Activated CD8-positive, alpha-beta memory T cell treated with anti-CD3 and anti-CD28 coated beads, Interleukin-2, amount 50 U/mL, for 1 hour (primary cell): Measurements from ENCODE around the gene PPM1D.
"Not testable (repeated sequence)": the region's sequence is repeated elsewhere in the genome, so short reads cannot be mapped to it uniquely, and the experiment has no call there.

Experiments used
- DNase-seq: peaks from one replicate; pipeline ENCODE4 v3.0.0-alpha.2; 2020; ENCODE audit errors: extremely low read depth

Gene PPM1D

GRCh38 chr17:60668741-60669140 lies 68.7 kb downstream of the PPM1D start:
- not testable (repeated sequence) for DNase-seq

GRCh38 chr17:60671482-60671881 lies 71.5 kb downstream of the PPM1D start:
- DNase-seq = no peak

- not testable (repeated sequence) for DNase-seq
These were observed 74.6 kb downstream of the PPM1D start for GRCh38 chr17:60674637-60675036.

GRCh38 chr17:60675997-60676396 lies 76.0 kb downstream of the PPM1D start:
- DNase-seq = no peak

GRCh38 chr17:60676758-60677307 lies 76.8 kb downstream of the PPM1D start:
- no peak for DNase-seq

GRCh38 chr17:60677308-60678117 lies 77.5 kb downstream of the PPM1D start, which contains the start of gene BCAS3:
Gene BCAS3, plus strand, starts transcription at chr17:60677851.
- DNase-seq = peak; percentile 91

- DNase-seq = no peak
These were observed 78.1 kb downstream of the PPM1D start for GRCh38 chr17:60678118-60678444.

- DNase-seq = no peak
These were observed 79.3 kb downstream of the PPM1D start for GRCh38 chr17:60679287-60679686.

- no peak for DNase-seq
These were observed 80.8 kb downstream of the PPM1D start for GRCh38 chr17:60680754-60681153.

- no peak for DNase-seq
These were observed 85.4 kb downstream of the PPM1D start for GRCh38 chr17:60685437-60685836.

- no peak for DNase-seq
These were observed 96.0 kb downstream of the PPM1D start for GRCh38 chr17:60695960-60696359.

GRCh38 chr17:60699090-60699489 lies 99.1 kb downstream of the PPM1D start:
- no peak for DNase-seq

GRCh38 chr17:60704170-60704569 lies 104.2 kb downstream of the PPM1D start:
- DNase-seq = no peak

GRCh38 chr17:60712675-60713074 lies 112.7 kb downstream of the PPM1D start:
- no peak for DNase-seq

GRCh38 chr17:60713608-60714007 lies 113.6 kb downstream of the PPM1D start:
- no peak for DNase-seq
